SK-N-SH (cell line): Measurements from ENCODE around the gene BLCAP. TPM values are rescaled to one million over a fixed set of nuclear protein-coding genes. Genes with fewer than 3 reads are reported as not detected.

Source experiments
- CTCF ChIA-PET: fragments of 300-600, 350-600 bp; formaldehyde crosslinking; extraction: SDS; loops from one replicate; lab custom pipeline; 2021; lab: Yijun Ruan, JAX
- POLR2A ChIA-PET: fragments of 350-600 bp; sonication (Branson Sonifier 250); formaldehyde crosslinking; extraction: SDS; loops from one replicate; lab custom pipeline; 2020; ENCODE audit warnings: antibody characterized with exemption, inconsistent platforms; lab: Yijun Ruan, JAX
- DNase-seq: peaks from one replicate; pipeline ENCODE4 v3.0.0; 2012
- H2AFZ ChIP-seq: fragments of 200-600 bp; sonication (generic); 2 replicates; pipeline ENCODE4 v1.8.1; 2016; ENCODE audit warnings: antibody characterized with exemption, mild to moderate bottlenecking, low read depth
- H3F3A ChIP-seq: fragments of 200-600 bp; sonication (generic); replicated peaks from 2 replicates; pipeline ENCODE3; 2016; ENCODE audit warnings: antibody characterized with exemption, mild to moderate bottlenecking; ENCODE audit not compliant: insufficient read depth
- H3K27ac ChIP-seq, 2 experiments: fragments of 200-500 bp in 1 of 2; fragments of 200-600 bp in 1 of 2; sonication (Bioruptor generic) in 1 of 2; sonication (generic), shearing (Covaris generic) in 1 of 2; 2 replicates each; pipeline versions ENCODE4 v1.5.1 to v1.6.1; 2014 to 2016; ENCODE audit warnings: low read depth in 2 of 2, inconsistent platforms in 1 of 2, low read length in 1 of 2, mild to moderate bottlenecking in 1 of 2, mixed read lengths in 1 of 2
- H3K27me3 ChIP-seq: fragments of 200-600 bp; sonication (generic), shearing (Covaris generic); 2 replicates; pipeline ENCODE4 v1.6.1; 2016; ENCODE audit warnings: mixed run types; ENCODE audit not compliant: insufficient read depth
- H3K36me3 ChIP-seq, 2 experiments: fragments of 200-500 bp in 1 of 2; fragments of 200-600 bp in 1 of 2; sonication (Bioruptor generic) in 1 of 2; sonication (generic) in 1 of 2; replicated peaks in 1 of 2; 2 replicates each; pipeline versions ENCODE3 to v1.5.1; 2014 to 2016; ENCODE audit warnings: low read length in 1 of 2, mild to moderate bottlenecking in 1 of 2; ENCODE audit not compliant: insufficient read depth in 2 of 2, control insufficient read depth in 1 of 2
- H3K4me1 ChIP-seq, 2 experiments: fragments of 200-500 bp in 1 of 2; fragments of 200-600 bp in 1 of 2; sonication (Bioruptor generic) in 1 of 2; sonication (generic), shearing (Covaris generic) in 1 of 2; 2 replicates each; pipeline versions ENCODE4 v1.5.1 to v1.6.1; 2014 to 2016; ENCODE audit warnings: low read depth in 1 of 2, low read length in 1 of 2, mixed run types in 1 of 2; ENCODE audit not compliant: insufficient read depth in 2 of 2, control insufficient read depth in 1 of 2
- H3K4me2 ChIP-seq: fragments of 200-600 bp; sonication (generic), shearing (Covaris generic); 2 replicates; pipeline ENCODE4 v1.6.1; 2017; ENCODE audit warnings: mixed run types
- H3K4me3 ChIP-seq, 2 experiments: fragments of 200-500 bp in 1 of 2; fragments of 200-600 bp in 1 of 2; sonication (Bioruptor generic) in 1 of 2; sonication (generic), shearing (Covaris generic) in 1 of 2; 2 replicates each; pipeline versions ENCODE4 v1.5.1 to v1.8.1; 2014 to 2016; ENCODE audit warnings: low read depth in 2 of 2, inconsistent platforms in 1 of 2, low read length in 1 of 2, mild to moderate bottlenecking in 1 of 2, mixed read lengths in 1 of 2, moderate library complexity in 1 of 2
- H3K79me2 ChIP-seq: fragments of 200-600 bp; sonication (generic); 2 replicates; pipeline ENCODE4 v1.8.1; 2017; ENCODE audit warnings: mild to moderate bottlenecking; ENCODE audit not compliant: insufficient read depth
- H3K9ac ChIP-seq: fragments of 200-600 bp; sonication (generic); 2 replicates; pipeline ENCODE4 v1.6.1; 2017; ENCODE audit warnings: mixed run types
- H3K9me2 ChIP-seq: fragments of 200-600 bp; sonication (generic); 2 replicates; pipeline ENCODE4 v1.6.1; 2017; ENCODE audit warnings: mixed run types
- H3K9me3 ChIP-seq: fragments of 200-600 bp; sonication (generic); 2 replicates; pipeline ENCODE4 v1.6.1; 2017; ENCODE audit warnings: mixed run types, mild to moderate bottlenecking, moderate library complexity
- H4K20me1 ChIP-seq: fragments of 200-600 bp; sonication (generic); 2 replicates; pipeline ENCODE4 v1.6.1; 2017; ENCODE audit warnings: mild to moderate bottlenecking, mixed run types; ENCODE audit not compliant: insufficient read depth
- EP300 ChIP-seq, 2 experiments: IDR thresholded peaks; 2 replicates each; pipeline versions ENCODE4 v1.4.0 to v1.6.1; 2012; ENCODE audit warnings: borderline replicate concordance in 1 of 2, low read depth in 1 of 2, low read length in 1 of 2
- EZH2phosphoT487 ChIP-seq: fragments of 200-600 bp; sonication (generic); IDR thresholded peaks from 2 replicates; pipeline ENCODE4 v1.6.1; 2017; ENCODE audit warnings: low read depth, mixed run types, mild to moderate bottlenecking, antibody characterized with exemption, moderate library complexity, borderline replicate concordance
- FOXJ3 ChIP-seq: sonication (generic); formaldehyde crosslinking; IDR thresholded peaks from 2 replicates; pipeline ENCODE4 v1.5.1; 2020; ENCODE audit warnings: mild to moderate bottlenecking, missing genetic modification reagents
- MEF2A ChIP-seq: IDR thresholded peaks from 2 replicates; pipeline ENCODE4 v1.4.0; 2012; ENCODE audit warnings: low read depth, borderline replicate concordance
- MXI1 ChIP-seq: IDR thresholded peaks from 2 replicates; pipeline ENCODE4 v1.6.1; 2012; ENCODE audit warnings: mild to moderate bottlenecking, low read depth, low read length, improper control_type of control experiment
- POLR2AphosphoS5 ChIP-seq: IDR thresholded peaks from 2 replicates; pipeline ENCODE4 v1.6.1; 2012; ENCODE audit warnings: low read depth, low read length
- RAD21 ChIP-seq: IDR thresholded peaks from 2 replicates; pipeline ENCODE4 v1.6.1; 2012; ENCODE audit warnings: mild to moderate bottlenecking, low read length
- RXRA ChIP-seq: IDR thresholded peaks from 2 replicates; pipeline ENCODE4 v1.4.0; 2012; ENCODE audit warnings: low read depth, mild to moderate bottlenecking, borderline replicate concordance
- SIN3A ChIP-seq: IDR thresholded peaks from 2 replicates; pipeline ENCODE4 v1.6.1; 2012; ENCODE audit warnings: low read depth, mild to moderate bottlenecking, low read length, moderate library complexity, borderline replicate concordance
- TEAD4 ChIP-seq: IDR thresholded peaks from 2 replicates; pipeline ENCODE4 v1.4.0; 2012; ENCODE audit warnings: mild to moderate bottlenecking, borderline replicate concordance; ENCODE audit not compliant: insufficient read depth
- YY1 ChIP-seq: IDR thresholded peaks from 2 replicates; pipeline ENCODE4 v1.4.0; 2012; ENCODE audit warnings: low read depth, mild to moderate bottlenecking
- WGBS: methylation state at CpG from one replicate; pipeline ENCODE4 v1.1.6; 2017; ENCODE audit warnings: low lambda C conversion rate; 5-methylcytosine and 5-hydroxymethylcytosine counted together
- polyA plus RNA-seq, 3 experiments: library from polyadenylated mRNA; depleted of rRNA; stranded (reverse); fragments of >200 nt; gene quantifications; 2 replicates each; pipeline ENCODE4 v1.2.3, GENCODE V29; 2012
- TF ChIP-seq, protein P1 (sequence below): fragments of 150-350 bp; IDR thresholded peaks from 2 replicates; pipeline ENCODE4 v1.6.1; 2016; ENCODE audit warnings: mild to moderate bottlenecking, low read depth, low read length
- TF ChIP-seq, protein P2 (sequence below): IDR thresholded peaks from 2 replicates; pipeline ENCODE4 v1.4.0; 2012; ENCODE audit warnings: low read depth
- TF ChIP-seq, protein P3 (sequence below): IDR thresholded peaks from 2 replicates; pipeline ENCODE4 v1.4.0; 2012; ENCODE audit warnings: low read depth, borderline replicate concordance
- TF ChIP-seq, protein P4 (sequence below): IDR thresholded peaks from 2 replicates; pipeline ENCODE4 v1.4.0; 2012; ENCODE audit warnings: low read depth, borderline replicate concordance
- TF ChIP-seq, protein P5 (sequence below): IDR thresholded peaks from 2 replicates; pipeline ENCODE4; 2012

The BLCAP gene
- polyA plus RNA-seq, 1 of the 3 experiments (the other 2 are of a cell fraction), result 55.8 TPM

DNA sequence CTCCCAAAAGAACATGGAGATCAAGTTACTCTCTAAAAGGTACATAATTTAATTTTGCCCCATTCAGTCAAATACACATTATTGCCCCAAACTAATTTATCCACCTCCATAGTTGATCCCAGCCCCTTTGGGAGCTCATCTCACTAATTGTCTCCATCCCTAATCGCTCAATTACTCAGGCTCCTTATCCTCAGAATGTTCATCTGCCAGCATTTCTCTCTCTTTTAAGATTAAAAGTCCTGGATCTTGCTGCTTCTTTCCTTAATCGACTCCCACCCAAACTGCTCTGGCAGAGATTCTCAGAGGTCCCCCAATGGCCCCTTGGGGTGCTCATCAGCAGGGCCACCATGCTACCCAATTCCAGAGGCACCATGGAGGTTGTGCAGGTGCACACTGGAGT is 25.0 kb downstream of the BLCAP start:
- no peak for DNase-seq
- Histone ChIP-seq H3K4me1 (no peaks in the 10 kb centered on the region), H3K4me3 (no peak overlapping the region), H3K36me3 (no peaks in the 10 kb centered on the region), H3K9ac (no peak overlapping the region), H3K27ac (no peak overlapping the region), H3F3A (no peaks in the 10 kb centered on the region), H3K9me3 (no peaks in the 10 kb centered on the region), H3K9me2 (no peaks in the 10 kb centered on the region), H3K27me3 (no peaks in the 10 kb centered on the region), H4K20me1 (no peaks in the 10 kb centered on the region), H3K79me2 (no peaks in the 10 kb centered on the region), H3K4me2 (no peak overlapping the region), H2AFZ (no peak overlapping the region)
- WGBS, result 69% methylated on average over 2 of the region's 2 CpGs
- POLR2A ChIA-PET, result no interaction called here
- no peak for TF ChIP-seq FOXJ3
- TF ChIP-seq EP300 (IDR thresholded peaks at IDR 0.05; ENCODE audit: borderline replicate concordance in 1 of 2, low read depth in 1 of 2, low read length in 1 of 2), result no peak
- CTCF ChIA-PET, result interaction anchor here (0.6 to 1.2 kb wide), 2 partner anchors 21 to 1824 kb away, joined by 3 read pairs; no protein-coding TSS in a partner anchor

DNA sequence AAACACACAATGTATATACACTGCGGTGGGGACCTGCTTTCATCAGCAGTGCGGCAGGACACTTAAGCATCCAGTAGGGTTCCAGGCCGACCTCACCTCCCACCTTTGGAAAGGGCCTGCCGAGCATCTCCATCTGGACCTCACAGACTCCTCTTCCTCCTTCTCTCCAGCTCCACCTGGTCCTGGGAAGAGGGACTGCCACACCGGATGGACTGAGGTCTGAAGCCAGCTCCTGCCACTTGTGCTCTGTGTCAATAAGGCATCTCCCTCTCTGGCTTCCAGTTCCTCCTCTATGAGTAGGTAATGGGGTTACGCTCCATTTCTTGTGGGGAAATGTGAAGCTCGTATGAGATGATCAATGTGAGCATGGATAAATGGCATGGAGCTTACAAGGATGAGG is 25.7 kb downstream of the BLCAP start:
- Histone ChIP-seq H3K9me2 (no peaks in the 10 kb centered on the region), H3K4me1 (no peaks in the 10 kb centered on the region), H3K4me3 (no peak overlapping the region), H3K36me3 (no peaks in the 10 kb centered on the region), H3K79me2 (no peaks in the 10 kb centered on the region), H2AFZ (no peak overlapping the region), H3K27me3 (no peaks in the 10 kb centered on the region), H3K9me3 (no peaks in the 10 kb centered on the region), H3K27ac (no peak overlapping the region), H3F3A (no peaks in the 10 kb centered on the region), H3K9ac (no peak overlapping the region), H3K4me2 (no peak overlapping the region), H4K20me1 (no peaks in the 10 kb centered on the region)
- TF ChIP-seq MEF2A (no peak), TEAD4 (no peak), SIN3A (no peak), EZH2phosphoT487 (no peak)
- TF ChIP-seq, protein P1, sequence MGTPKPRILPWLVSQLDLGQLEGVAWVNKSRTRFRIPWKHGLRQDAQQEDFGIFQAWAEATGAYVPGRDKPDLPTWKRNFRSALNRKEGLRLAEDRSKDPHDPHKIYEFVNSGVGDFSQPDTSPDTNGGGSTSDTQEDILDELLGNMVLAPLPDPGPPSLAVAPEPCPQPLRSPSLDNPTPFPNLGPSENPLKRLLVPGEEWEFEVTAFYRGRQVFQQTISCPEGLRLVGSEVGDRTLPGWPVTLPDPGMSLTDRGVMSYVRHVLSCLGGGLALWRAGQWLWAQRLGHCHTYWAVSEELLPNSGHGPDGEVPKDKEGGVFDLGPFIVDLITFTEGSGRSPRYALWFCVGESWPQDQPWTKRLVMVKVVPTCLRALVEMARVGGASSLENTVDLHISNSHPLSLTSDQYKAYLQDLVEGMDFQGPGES, result no peak
- TF ChIP-seq, protein P2, sequence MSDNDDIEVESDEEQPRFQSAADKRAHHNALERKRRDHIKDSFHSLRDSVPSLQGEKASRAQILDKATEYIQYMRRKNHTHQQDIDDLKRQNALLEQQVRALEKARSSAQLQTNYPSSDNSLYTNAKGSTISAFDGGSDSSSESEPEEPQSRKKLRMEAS, result no peak
- whole genome bisulfite sequencing, result 92% methylated on average over 7 of the region's 7 CpGs
- CTCF ChIA-PET, result interaction anchor here (0.8 to 1.2 kb wide), 2 partner anchors 20 to 309 kb away, joined by 3 read pairs; no protein-coding TSS in a partner anchor
- POLR2A ChIA-PET, result interaction anchor here (0.6 kb wide), 1 partner anchor 254 kb away, joined by 3 read pairs; no protein-coding TSS in a partner anchor
- DNase-seq, result no peak

DNA sequence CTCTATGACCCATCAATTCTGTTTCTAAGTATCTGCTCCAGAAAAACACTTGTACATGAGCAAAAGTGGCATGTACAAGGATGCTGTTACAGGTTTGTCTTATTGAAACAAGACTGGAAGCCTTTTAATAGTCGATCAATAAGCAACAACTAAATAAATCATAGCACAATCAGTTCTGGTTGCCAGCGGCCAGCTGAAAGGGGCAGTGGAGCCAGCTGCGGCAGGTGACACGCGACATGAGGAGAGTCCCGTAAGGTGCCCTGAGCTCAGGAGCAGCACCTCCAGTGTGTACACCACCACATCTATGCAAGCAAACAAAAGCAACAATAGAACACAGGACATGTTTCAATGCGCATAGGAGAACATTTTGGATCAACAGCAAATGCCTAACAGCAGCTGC is 27.4 kb downstream of the BLCAP start:
- Histone ChIP-seq H3K4me3 (no peak overlapping the region), H3K4me1 (no peaks in the 10 kb centered on the region), H3K27me3 (no peaks in the 10 kb centered on the region), H3K9me2 (no peaks in the 10 kb centered on the region), H3F3A (no peaks in the 10 kb centered on the region), H4K20me1 (no peaks in the 10 kb centered on the region), H3K27ac (no peak overlapping the region), H3K4me2 (no peak overlapping the region), H3K9ac (no peak overlapping the region), H2AFZ (no peak overlapping the region), H3K36me3 (no peaks in the 10 kb centered on the region), H3K9me3 (no peaks in the 10 kb centered on the region), H3K79me2 (no peaks in the 10 kb centered on the region)
- WGBS, result 92% methylated on average over 7 of the region's 7 CpGs
- ChIA-PET POLR2A (no interaction called here), CTCF (interaction anchor here (1.2 kb wide), 1 partner anchor 305 kb away, joined by 3 read pairs; no protein-coding TSS in a partner anchor)
- no peak for DNase-seq
- TF ChIP-seq RXRA (no peak), RAD21 (no peak), POLR2AphosphoS5 (no peak), MXI1 (no peak), YY1 (no peak), TEAD4 (no peak)
- TF ChIP-seq, protein P3, sequence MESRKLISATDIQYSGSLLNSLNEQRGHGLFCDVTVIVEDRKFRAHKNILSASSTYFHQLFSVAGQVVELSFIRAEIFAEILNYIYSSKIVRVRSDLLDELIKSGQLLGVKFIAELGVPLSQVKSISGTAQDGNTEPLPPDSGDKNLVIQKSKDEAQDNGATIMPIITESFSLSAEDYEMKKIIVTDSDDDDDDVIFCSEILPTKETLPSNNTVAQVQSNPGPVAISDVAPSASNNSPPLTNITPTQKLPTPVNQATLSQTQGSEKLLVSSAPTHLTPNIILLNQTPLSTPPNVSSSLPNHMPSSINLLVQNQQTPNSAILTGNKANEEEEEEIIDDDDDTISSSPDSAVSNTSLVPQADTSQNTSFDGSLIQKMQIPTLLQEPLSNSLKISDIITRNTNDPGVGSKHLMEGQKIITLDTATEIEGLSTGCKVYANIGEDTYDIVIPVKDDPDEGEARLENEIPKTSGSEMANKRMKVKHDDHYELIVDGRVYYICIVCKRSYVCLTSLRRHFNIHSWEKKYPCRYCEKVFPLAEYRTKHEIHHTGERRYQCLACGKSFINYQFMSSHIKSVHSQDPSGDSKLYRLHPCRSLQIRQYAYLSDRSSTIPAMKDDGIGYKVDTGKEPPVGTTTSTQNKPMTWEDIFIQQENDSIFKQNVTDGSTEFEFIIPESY, result no peak
- TF ChIP-seq, protein P2, result no peak
- TF ChIP-seq, protein P4, sequence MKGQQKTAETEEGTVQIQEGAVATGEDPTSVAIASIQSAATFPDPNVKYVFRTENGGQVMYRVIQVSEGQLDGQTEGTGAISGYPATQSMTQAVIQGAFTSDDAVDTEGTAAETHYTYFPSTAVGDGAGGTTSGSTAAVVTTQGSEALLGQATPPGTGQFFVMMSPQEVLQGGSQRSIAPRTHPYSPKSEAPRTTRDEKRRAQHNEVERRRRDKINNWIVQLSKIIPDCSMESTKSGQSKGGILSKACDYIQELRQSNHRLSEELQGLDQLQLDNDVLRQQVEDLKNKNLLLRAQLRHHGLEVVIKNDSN, result no peak
- TF ChIP-seq, protein P5, sequence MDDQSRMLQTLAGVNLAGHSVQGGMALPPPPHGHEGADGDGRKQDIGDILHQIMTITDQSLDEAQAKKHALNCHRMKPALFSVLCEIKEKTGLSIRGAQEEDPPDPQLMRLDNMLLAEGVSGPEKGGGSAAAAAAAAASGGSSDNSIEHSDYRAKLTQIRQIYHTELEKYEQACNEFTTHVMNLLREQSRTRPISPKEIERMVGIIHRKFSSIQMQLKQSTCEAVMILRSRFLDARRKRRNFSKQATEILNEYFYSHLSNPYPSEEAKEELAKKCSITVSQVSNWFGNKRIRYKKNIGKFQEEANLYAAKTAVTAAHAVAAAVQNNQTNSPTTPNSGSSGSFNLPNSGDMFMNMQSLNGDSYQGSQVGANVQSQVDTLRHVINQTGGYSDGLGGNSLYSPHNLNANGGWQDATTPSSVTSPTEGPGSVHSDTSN, result no peak
